Kidney (tissue), 22 donors: Measurements from ENCODE around the gene F3. TPM values are rescaled to one million over a fixed set of nuclear protein-coding genes. Genes with fewer than 3 reads are reported as not detected.

ENCODE experiments used
- DNase-seq, 5 donors: peaks; one replicate each; pipeline ENCODE4 v3.0.0-alpha.2; 2013 to 2020
- FAIRE-seq: peaks from 2 replicates; lab custom pipeline; 2012; peaks lifted over from hg19 to GRCh38; lab: Jason Lieb, UNC
- H3K27ac ChIP-seq, 2 donors: one replicate each; pipeline ENCODE4 v1.7.0; 2013; ENCODE audit warnings: low read depth in 2 of 2, low read length in 2 of 2, inconsistent platforms in 1 of 2
- H3K27me3 ChIP-seq: one replicate; pipeline ENCODE4 v1.7.1; 2013; ENCODE audit warnings: low read length, inconsistent platforms; ENCODE audit not compliant: control insufficient read depth, insufficient read depth
- H3K36me3 ChIP-seq, 3 donors: one replicate each; pipeline versions ENCODE4 v1.7.0 to v1.7.1; 2013; ENCODE audit warnings: low read length in 3 of 3, control low read depth in 1 of 3, inconsistent platforms in 1 of 3; ENCODE audit not compliant: insufficient read depth in 3 of 3, control insufficient read depth in 2 of 3
- H3K4me1 ChIP-seq, 3 donors: one replicate each; pipeline versions ENCODE4 v1.7.0 to v1.7.1; 2013; ENCODE audit warnings: low read length in 3 of 3, inconsistent platforms in 1 of 3, low read depth in 1 of 3; ENCODE audit not compliant: control insufficient read depth in 2 of 3, insufficient read depth in 2 of 3
- H3K4me3 ChIP-seq, 3 donors: one replicate each; pipeline versions ENCODE4 v1.7.0 to v1.8.1; 2013; ENCODE audit warnings: low read length in 3 of 3, control low read depth in 1 of 3, inconsistent platforms in 1 of 3
- H3K9ac ChIP-seq, 3 donors: one replicate each; pipeline versions ENCODE4 v1.7.0 to v1.7.1; 2013; ENCODE audit warnings: low read length in 3 of 3, control low read depth in 1 of 3, inconsistent platforms in 1 of 3
- H3K9me3 ChIP-seq, 3 donors: one replicate each; pipeline versions ENCODE4 v1.7.0 to v1.7.1; 2013; ENCODE audit warnings: low read length in 3 of 3, control low read depth in 1 of 3, inconsistent platforms in 1 of 3; ENCODE audit not compliant: control insufficient read depth in 2 of 3, insufficient read depth in 1 of 3
- CTCF ChIP-seq: IDR thresholded peaks from 3 replicates; pipeline ENCODE4 v1.5.1; 2012; ENCODE audit warnings: mild to moderate bottlenecking, moderate library complexity, borderline replicate concordance; ENCODE audit not compliant: insufficient read depth; ENCODE audit errors: extremely low read depth
- intact Hi-C: fragments of 100-400 bp; cut with DNase I; formaldehyde crosslinking; loops from one replicate; pipeline ENCODE4 v1.11.1; 2022
- long read RNA-seq, 10 donors: library from polyadenylated mRNA in 1 of 10; unstranded in 1 of 10; transcript quantifications; one replicate each; pipeline ENCODE4 v2.0.0 and lab custom pipeline, GENCODE V29; 2021 to 2026
- polyA plus RNA-seq: library from polyadenylated mRNA; stranded (reverse); fragments of 350-450 nt; fragmentation: Illumina TruSeq; extraction: RNeasy Lipid Tissue Mini Kit (QIAGEN cat#74804); gene quantifications from one replicate; pipeline ENCODE4 v1.2.3, GENCODE V29; 2014; ENCODE audit warnings: low read depth, low replicate concordance; ENCODE audit not compliant: insufficient read depth
- total RNA-seq: library from RNA; stranded (reverse); fragmentation: NEBNext Ultra II Directional; extraction: Animal tissue kit (Norgen Biotek cat#: 25700); gene quantifications from one replicate; pipeline ENCODE4 v1.2.1, GENCODE V29; 2021
- donor health status: control.
- donor health status: control.
- donor health status: control.
- donor health status: control.
- donor health status: control.
- donor health status: DM: yes; HTN: yes; CAD: no.
- donor health status: Normal renal cell carcinoma (clear cell type).

Gene F3
- 8.8 TPM for total RNA-seq
- polyA plus RNA-seq, result 19.0 TPM
- long read RNA-seq, donor 1, transcript F3-201 (6 exons, 2,287 nt), result major isoform, 5 of 22 reads
- long read RNA-seq, donor 1, partial matches to known transcripts, result 17 of 22 reads
- long read RNA-seq, donor 1, other reads (novel, unspliced or antisense), result 0 of 22 reads
- long read RNA-seq, donor 2, partial matches to known transcripts, result 0 of 2 reads
- long read RNA-seq, donor 2, other reads (novel, unspliced or antisense), result 0 of 2 reads
- long read RNA-seq, donor 3, transcript F3-201 (6 exons, 2,287 nt), result major isoform, 13 of 15 reads
- long read RNA-seq, donor 3, partial matches to known transcripts, result 0 of 15 reads
- long read RNA-seq, donor 3, other reads (novel, unspliced or antisense), result 0 of 15 reads
- long read RNA-seq, donor 4, transcript F3-201 (6 exons, 2,287 nt), result major isoform, 7 of 17 reads
- long read RNA-seq, donor 4, partial matches to known transcripts, result 10 of 17 reads
- long read RNA-seq, donor 4, other reads (novel, unspliced or antisense), result 0 of 17 reads
- long read RNA-seq, donor 5, result 0 reads
- long read RNA-seq, donor 6, partial matches to known transcripts, result 0 of 2 reads
- long read RNA-seq, donor 6, other reads (novel, unspliced or antisense), result 0 of 2 reads
- long read RNA-seq, donor 7, partial matches to known transcripts, result 0 of 6 reads
- long read RNA-seq, donor 7, other reads (novel, unspliced or antisense), result 1 of 6 reads
- long read RNA-seq, donor 8, transcript F3-201 (6 exons, 2,287 nt), result major isoform, 8 of 9 reads
- long read RNA-seq, donor 8, partial matches to known transcripts, result 0 of 9 reads
- long read RNA-seq, donor 8, other reads (novel, unspliced or antisense), result 0 of 9 reads
- long read RNA-seq, donor 9, partial matches to known transcripts, result 0 of 3 reads
- long read RNA-seq, donor 9, other reads (novel, unspliced or antisense), result 0 of 3 reads
- long read RNA-seq, donor 10, transcript F3-201 (6 exons, 2,287 nt), result major isoform, 5 of 5 reads
- long read RNA-seq, donor 10, partial matches to known transcripts, result 0 of 5 reads
- long read RNA-seq, donor 10, other reads (novel, unspliced or antisense), result 0 of 5 reads

DNA sequence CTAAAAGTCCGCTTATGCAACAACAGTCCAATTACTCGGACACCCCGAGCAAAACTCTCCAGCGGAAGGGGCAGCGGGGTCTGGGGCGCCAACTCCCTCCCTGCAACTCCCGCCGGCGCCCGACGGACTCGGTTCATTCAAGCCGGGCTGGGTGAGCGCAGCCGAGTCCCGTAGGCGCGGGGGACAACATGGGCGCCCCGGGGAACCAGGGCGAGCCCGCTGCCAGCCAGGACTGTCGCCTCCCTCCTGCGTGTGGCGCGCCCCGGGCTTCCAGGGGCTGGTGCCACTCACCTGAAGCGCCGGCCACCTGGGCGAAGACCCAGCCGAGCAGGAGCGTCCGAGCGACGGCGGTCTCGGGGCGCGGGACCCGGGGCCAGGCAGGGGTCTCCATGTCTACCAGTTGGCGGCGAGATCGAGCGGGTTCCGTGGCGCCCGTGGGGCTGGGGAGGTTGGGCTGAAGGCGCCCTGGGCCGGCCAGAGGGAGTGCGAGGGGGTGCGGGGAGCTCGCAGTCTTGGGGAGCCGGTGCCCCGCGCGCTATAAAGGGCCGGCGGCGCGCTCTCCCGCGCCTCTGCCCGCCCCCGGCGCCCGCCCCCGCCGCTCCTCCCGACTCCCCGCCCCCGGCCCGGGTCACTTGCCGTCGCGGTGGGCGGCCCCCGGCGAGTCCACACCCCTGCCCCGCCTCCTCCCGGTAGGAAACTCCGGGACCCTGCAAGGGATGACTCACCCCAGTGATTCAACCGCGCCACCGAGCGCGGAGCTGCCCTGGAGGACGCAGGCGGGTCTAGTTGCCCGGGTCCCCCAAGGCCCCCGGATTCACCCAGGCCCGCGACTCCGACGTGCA, at the start of gene F3:
TSS of gene F3 (minus strand) at position 514 of the 842 bp plus-strand sequence. CDS start at position 391, 123 bp downstream.
- no peak for FAIRE-seq
- peak within 1 kb of the TSS; percentile 34 to 77 (median 64) for H3K9ac ChIP-seq
- H3K9me3 ChIP-seq, result no peaks in the 10 kb centered on the region
- no peak for TF ChIP-seq CTCF
- H3K27me3 ChIP-seq, result no peaks in the 10 kb centered on the region
- no peaks in the 10 kb centered on the region for H3K36me3 ChIP-seq
- no peaks in the 10 kb centered on the region for H3K4me1 ChIP-seq
- intact Hi-C loops, result no loop called here
- peak; percentile 89 to 96 (median 94) for DNase-seq
- peak within 1 kb of the TSS; percentile 68 to 76 (median 70) for H3K4me3 ChIP-seq
- peak within 1 kb of the TSS; percentile 63 to 82 for H3K27ac ChIP-seq

DNA sequence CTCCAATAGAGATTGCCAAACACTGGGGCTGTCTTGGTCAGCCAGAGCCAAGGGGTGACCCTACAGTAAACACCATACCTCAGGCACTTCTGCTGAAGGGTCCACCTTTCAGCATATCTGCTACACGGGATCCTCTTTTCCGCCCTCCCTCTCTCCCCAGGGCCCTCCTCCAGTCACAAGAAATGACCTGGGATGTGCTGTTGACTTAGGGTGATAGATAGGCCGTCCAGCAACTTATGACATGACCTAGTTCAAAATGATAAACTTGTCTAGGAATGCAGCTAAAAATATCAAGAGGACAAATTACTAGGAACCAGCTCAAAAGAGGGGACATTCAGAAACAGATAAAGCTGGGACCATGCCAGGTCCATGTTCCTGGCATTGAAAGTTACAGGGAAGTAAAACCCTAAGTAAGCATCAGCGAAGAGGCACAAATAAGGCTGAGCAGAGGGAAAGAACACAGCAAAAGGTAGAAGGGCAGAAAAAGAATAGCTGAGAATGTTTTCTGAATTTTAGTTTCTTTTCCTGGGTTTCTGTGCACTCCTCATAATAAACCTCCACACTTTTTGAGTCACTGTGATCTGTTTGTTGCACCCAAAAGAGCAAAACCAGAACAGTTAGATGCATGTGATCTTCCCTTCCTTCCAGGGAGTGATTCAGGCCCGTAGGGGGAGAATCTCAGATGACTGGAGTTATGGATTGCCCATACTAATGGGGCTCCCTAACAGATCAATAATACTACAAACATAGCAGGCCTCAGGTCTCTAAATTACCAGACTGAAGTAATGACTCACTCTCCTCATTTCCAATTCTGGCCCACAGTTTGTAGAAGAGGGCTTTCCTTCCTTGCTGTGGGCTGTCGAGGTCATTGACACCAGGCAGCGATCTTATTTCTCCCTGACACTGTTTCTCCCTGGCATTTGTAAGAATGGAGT, 48.9 kb upstream of the F3 start:
- H3K9me3 ChIP-seq, result no peaks in the 10 kb centered on the region
- no peaks in the 10 kb centered on the region for H3K4me1 ChIP-seq
- H3K27me3 ChIP-seq, result no peaks in the 10 kb centered on the region
- FAIRE-seq (no peak), DNase-seq (no peak)
- intact Hi-C loops, result no loop called here
- no peak for TF ChIP-seq CTCF
- no peak overlapping the region for H3K4me3 ChIP-seq
- no peak overlapping the region for H3K9ac ChIP-seq
- H3K36me3 ChIP-seq, result no peaks in the 10 kb centered on the region
- H3K27ac ChIP-seq, result peak overlapping the region; percentile 9 to 41
